ENCODE data around the gene EFHB. TPM values are rescaled to one million over a fixed set of nuclear protein-coding genes. Genes with fewer than 3 reads are reported as not detected.

EFHB gene
- total and polyA plus RNA-seq, 2 of the 13 experiments (the other 11 are each of a cell fraction or from before 2014, with no cell fraction given) = 0.15 to 0.42 TPM

DNA sequence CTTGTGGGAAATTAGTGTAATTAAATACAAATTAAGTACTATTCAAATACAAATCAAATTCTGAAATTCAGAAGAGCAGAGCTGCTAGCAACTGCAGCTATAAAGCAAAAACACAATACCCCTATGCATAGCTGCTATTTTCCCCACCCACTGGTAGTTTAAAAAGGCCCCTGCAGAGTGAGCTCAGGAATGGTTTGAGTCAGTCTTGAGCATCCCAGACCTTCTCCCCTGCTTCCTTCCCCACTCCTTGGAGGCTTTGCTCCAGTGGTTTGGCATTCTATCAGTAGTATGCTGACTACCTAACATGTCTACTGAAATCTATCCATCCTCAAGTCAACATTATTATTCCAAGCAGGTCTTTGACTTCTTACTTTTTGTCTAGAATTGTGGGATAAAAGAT is 53.0 kb downstream of the EFHB start:
- Histone ChIP-seq H4K20me1 (ENCODE audit: insufficient read depth, low read length) (no peaks in the 10 kb centered on the region), H3K79me2 (ENCODE audit: insufficient read depth, low read length) (no peaks in the 10 kb centered on the region), H3K4me2 (ENCODE audit: low read depth, low read length) (no peak overlapping the region), H3K27me3 (ENCODE audit: control insufficient read depth in 1 of 2, insufficient read depth in 2 of 2, low read length in 2 of 2) (no peaks in the 10 kb centered on the region), H3K36me3 (replicated peaks in 1 of 2; ENCODE audit: control insufficient read depth in 1 of 2, insufficient read depth in 2 of 2, low read length in 2 of 2) (no peaks in the 10 kb centered on the region), H3K9me3 (ENCODE audit: low read length) (no peaks in the 10 kb centered on the region), H3K4me3 (replicated peaks in 1 of 3; ENCODE audit: insufficient read depth in 1 of 3, low read depth in 2 of 3, low read length in 3 of 3) (no peak overlapping the region), H3K4me1 (ENCODE audit: insufficient read depth, low read length) (peaks cover 7% of the 10 kb centered on the region; the same call in 1 of the 2 replicates), H3K27ac (ENCODE audit: extremely low read length, insufficient read depth, low read length) (no peak overlapping the region), H3K9ac (ENCODE audit: insufficient read depth, low read depth, low read length) (no peak overlapping the region), H2AFZ (ENCODE audit: low read length) (no peak overlapping the region)
- in situ Hi-C loops (cut with HindIII; ENCODE audit: extremely low pct_ligation_motif_present, low pct_unique_long_range_greater_than_20kb) = no loop called here
- intact Hi-C loops (cut with micrococcal nuclease; ENCODE audit: unreplicated experiment) = no loop called here
- ChIA-PET POLR2A (no interaction called here), CTCF (ENCODE audit: low intra/inter-chr PET ratio, low total read pairs) (no interaction called here)
- FAIRE-seq (no peak), DNase-seq (ENCODE audit: low spot score) (no peak), ATAC-seq (no peak)
- no TSS peak for BruUV-seq (replicated peaks)
- TF ChIP-seq SETDB1 (CRISPR knock-in tag; IDR thresholded peaks at IDR 0.05; ENCODE audit: borderline replicate concordance) (no peak), ZNF543 (CRISPR knock-in tag; IDR thresholded peaks at IDR 0.05) (no peak), RBM22 (optimal IDR thresholded peaks at IDR 0.05; ENCODE audit: low read length) (no peak)
- TF ChIP-seq, protein P1, sequence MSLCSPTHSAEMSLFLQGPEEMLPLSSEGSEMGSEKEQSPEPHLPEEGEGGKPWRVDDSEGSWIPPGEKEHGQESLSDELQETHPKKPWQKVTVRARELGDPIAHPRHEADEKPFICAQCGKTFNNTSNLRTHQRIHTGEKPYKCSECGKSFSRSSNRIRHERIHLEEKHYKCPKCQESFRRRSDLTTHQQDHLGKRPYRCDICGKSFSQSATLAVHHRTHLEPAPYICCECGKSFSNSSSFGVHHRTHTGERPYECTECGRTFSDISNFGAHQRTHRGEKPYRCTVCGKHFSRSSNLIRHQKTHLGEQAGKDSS (CRISPR knock-in tag; IDR thresholded peaks at IDR 0.05; ENCODE audit: borderline replicate concordance, low read depth) = no peak
- TF ChIP-seq, protein P2, sequence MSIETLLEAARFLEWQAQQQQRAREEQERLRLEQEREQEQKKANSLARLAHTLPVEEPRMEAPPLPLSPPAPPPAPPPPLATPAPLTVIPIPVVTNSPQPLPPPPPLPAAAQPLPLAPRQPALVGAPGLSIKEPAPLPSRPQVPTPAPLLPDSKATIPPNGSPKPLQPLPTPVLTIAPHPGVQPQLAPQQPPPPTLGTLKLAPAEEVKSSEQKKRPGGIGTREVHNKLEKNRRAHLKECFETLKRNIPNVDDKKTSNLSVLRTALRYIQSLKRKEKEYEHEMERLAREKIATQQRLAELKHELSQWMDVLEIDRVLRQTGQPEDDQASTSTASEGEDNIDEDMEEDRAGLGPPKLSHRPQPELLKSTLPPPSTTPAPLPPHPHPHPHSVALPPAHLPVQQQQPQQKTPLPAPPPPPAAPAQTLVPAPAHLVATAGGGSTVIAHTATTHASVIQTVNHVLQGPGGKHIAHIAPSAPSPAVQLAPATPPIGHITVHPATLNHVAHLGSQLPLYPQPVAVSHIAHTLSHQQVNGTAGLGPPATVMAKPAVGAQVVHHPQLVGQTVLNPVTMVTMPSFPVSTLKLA (IDR thresholded peaks at IDR 0.05) = no peak
- TF ChIP-seq, protein P3, sequence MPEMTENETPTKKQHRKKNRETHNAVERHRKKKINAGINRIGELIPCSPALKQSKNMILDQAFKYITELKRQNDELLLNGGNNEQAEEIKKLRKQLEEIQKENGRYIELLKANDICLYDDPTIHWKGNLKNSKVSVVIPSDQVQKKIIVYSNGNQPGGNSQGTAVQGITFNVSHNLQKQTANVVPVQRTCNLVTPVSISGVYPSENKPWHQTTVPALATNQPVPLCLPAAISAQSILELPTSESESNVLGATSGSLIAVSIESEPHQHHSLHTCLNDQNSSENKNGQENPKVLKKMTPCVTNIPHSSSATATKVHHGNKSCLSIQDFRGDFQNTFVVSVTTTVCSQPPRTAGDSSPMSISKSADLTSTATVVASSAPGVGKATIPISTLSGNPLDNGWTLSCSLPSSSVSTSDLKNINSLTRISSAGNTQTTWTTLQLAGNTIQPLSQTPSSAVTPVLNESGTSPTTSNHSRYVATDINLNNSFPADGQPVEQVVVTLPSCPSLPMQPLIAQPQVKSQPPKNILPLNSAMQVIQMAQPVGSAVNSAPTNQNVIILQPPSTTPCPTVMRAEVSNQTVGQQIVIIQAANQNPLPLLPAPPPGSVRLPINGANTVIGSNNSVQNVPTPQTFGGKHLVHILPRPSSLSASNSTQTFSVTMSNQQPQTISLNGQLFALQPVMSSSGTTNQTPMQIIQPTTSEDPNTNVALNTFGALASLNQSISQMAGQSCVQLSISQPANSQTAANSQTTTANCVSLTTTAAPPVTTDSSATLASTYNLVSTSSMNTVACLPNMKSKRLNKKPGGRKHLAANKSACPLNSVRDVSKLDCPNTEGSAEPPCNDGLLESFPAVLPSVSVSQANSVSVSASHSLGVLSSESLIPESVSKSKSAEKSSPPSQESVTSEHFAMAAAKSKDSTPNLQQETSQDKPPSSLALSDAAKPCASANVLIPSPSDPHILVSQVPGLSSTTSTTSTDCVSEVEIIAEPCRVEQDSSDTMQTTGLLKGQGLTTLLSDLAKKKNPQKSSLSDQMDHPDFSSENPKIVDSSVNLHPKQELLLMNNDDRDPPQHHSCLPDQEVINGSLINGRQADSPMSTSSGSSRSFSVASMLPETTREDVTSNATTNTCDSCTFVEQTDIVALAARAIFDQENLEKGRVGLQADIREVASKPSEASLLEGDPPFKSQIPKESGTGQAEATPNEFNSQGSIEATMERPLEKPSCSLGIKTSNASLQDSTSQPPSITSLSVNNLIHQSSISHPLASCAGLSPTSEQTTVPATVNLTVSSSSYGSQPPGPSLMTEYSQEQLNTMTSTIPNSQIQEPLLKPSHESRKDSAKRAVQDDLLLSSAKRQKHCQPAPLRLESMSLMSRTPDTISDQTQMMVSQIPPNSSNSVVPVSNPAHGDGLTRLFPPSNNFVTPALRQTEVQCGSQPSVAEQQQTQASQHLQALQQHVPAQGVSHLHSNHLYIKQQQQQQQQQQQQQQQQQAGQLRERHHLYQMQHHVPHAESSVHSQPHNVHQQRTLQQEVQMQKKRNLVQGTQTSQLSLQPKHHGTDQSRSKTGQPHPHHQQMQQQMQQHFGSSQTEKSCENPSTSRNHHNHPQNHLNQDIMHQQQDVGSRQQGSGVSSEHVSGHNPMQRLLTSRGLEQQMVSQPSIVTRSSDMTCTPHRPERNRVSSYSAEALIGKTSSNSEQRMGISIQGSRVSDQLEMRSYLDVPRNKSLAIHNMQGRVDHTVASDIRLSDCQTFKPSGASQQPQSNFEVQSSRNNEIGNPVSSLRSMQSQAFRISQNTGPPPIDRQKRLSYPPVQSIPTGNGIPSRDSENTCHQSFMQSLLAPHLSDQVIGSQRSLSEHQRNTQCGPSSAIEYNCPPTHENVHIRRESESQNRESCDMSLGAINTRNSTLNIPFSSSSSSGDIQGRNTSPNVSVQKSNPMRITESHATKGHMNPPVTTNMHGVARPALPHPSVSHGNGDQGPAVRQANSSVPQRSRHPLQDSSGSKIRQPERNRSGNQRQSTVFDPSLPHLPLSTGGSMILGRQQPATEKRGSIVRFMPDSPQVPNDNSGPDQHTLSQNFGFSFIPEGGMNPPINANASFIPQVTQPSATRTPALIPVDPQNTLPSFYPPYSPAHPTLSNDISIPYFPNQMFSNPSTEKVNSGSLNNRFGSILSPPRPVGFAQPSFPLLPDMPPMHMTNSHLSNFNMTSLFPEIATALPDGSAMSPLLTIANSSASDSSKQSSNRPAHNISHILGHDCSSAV (CRISPR knock-in tag; IDR thresholded peaks at IDR 0.05; ENCODE audit: borderline replicate concordance) = no peak
- TF ChIP-seq, protein P4, sequence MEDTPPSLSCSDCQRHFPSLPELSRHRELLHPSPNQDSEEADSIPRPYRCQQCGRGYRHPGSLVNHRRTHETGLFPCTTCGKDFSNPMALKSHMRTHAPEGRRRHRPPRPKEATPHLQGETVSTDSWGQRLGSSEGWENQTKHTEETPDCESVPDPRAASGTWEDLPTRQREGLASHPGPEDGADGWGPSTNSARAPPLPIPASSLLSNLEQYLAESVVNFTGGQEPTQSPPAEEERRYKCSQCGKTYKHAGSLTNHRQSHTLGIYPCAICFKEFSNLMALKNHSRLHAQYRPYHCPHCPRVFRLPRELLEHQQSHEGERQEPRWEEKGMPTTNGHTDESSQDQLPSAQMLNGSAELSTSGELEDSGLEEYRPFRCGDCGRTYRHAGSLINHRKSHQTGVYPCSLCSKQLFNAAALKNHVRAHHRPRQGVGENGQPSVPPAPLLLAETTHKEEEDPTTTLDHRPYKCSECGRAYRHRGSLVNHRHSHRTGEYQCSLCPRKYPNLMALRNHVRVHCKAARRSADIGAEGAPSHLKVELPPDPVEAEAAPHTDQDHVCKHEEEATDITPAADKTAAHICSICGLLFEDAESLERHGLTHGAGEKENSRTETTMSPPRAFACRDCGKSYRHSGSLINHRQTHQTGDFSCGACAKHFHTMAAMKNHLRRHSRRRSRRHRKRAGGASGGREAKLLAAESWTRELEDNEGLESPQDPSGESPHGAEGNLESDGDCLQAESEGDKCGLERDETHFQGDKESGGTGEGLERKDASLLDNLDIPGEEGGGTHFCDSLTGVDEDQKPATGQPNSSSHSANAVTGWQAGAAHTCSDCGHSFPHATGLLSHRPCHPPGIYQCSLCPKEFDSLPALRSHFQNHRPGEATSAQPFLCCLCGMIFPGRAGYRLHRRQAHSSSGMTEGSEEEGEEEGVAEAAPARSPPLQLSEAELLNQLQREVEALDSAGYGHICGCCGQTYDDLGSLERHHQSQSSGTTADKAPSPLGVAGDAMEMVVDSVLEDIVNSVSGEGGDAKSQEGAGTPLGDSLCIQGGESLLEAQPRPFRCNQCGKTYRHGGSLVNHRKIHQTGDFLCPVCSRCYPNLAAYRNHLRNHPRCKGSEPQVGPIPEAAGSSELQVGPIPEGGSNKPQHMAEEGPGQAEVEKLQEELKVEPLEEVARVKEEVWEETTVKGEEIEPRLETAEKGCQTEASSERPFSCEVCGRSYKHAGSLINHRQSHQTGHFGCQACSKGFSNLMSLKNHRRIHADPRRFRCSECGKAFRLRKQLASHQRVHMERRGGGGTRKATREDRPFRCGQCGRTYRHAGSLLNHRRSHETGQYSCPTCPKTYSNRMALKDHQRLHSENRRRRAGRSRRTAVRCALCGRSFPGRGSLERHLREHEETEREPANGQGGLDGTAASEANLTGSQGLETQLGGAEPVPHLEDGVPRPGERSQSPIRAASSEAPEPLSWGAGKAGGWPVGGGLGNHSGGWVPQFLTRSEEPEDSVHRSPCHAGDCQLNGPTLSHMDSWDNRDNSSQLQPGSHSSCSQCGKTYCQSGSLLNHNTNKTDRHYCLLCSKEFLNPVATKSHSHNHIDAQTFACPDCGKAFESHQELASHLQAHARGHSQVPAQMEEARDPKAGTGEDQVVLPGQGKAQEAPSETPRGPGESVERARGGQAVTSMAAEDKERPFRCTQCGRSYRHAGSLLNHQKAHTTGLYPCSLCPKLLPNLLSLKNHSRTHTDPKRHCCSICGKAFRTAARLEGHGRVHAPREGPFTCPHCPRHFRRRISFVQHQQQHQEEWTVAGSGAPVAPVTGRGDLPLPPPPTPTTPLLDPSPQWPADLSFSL (CRISPR knock-in tag; IDR thresholded peaks at IDR 0.05) = no peak

All from HepG2 (cell line).